Large intestine (tissue), 3 donors: ENCODE data around the gene DIAPH2. TPM values are rescaled to one million over a fixed set of nuclear protein-coding genes. Genes with fewer than 3 reads are reported as not detected.

ENCODE experiments used
- DNase-seq, 2 donors: peaks; one replicate each; pipeline versions ENCODE4 v3.0.0 to v3.0.0-alpha.2; 2013
- H3K27ac ChIP-seq: one replicate; pipeline ENCODE4 v1.5.1; 2013; ENCODE audit warnings: low read length
- H3K27me3 ChIP-seq: 2 replicates; pipeline ENCODE4 v1.6.1; 2013; ENCODE audit warnings: low read length; ENCODE audit not compliant: control insufficient read depth, insufficient read depth
- H3K36me3 ChIP-seq: 2 replicates; pipeline ENCODE4 v1.6.1; 2013; ENCODE audit warnings: low read length; ENCODE audit not compliant: control insufficient read depth, insufficient read depth
- H3K4me1 ChIP-seq: one replicate; pipeline ENCODE4 v1.6.1; 2013; ENCODE audit warnings: low read length; ENCODE audit not compliant: control insufficient read depth, insufficient read depth
- H3K4me3 ChIP-seq: one replicate; pipeline ENCODE4 v1.5.1; 2013; ENCODE audit warnings: low read length
- H3K9me3 ChIP-seq: one replicate; pipeline ENCODE4 v1.6.1; 2013; ENCODE audit warnings: mild to moderate bottlenecking, low read depth, low read length, moderate library complexity; ENCODE audit not compliant: control insufficient read depth
- WGBS: methylation state at CpG from one replicate; pipeline ENCODE4 v1.1.5; 2013; ENCODE audit warnings: low lambda C conversion rate; ENCODE audit not compliant: insufficient coverage; 5-methylcytosine and 5-hydroxymethylcytosine counted together
- polyA plus RNA-seq: library from polyadenylated mRNA; unstranded; fragments of 120-200 nt; gene quantifications from one replicate; pipeline ENCODE4 v1.2.1, GENCODE V29; 2013

The DIAPH2 gene
- polyA plus RNA-seq, 1 donor = 10.3 TPM

DNA sequence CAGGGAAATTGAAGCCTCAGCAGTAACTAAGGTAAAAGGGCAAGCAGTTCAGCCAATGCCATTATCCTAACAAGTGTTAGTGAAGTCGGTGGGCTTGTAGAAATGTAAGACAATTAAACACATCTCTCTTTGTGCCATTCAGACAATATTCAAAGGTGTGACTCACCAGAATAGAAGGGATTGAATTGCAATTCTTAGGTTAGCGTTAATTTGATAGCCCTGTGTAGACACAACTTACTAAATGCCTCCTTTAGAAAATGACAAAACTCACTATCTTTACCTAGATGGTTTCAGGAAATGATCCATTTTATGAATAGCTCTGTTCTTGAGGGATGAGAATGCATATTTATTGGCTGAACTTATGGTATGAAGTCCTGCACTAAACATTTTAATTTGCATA, 234.2 kb downstream of the DIAPH2 start:
- DNase-seq = no peak
- H3K36me3 ChIP-seq = no peaks in the 10 kb centered on the region
- no CpG with 5 or more reads among the region's 2 CpGs for WGBS
- no peak overlapping the region for H3K27ac ChIP-seq
- H3K4me1 ChIP-seq = no peaks in the 10 kb centered on the region
- no peaks in the 10 kb centered on the region for H3K9me3 ChIP-seq
- H3K27me3 ChIP-seq = no peaks in the 10 kb centered on the region
- no peak overlapping the region for H3K4me3 ChIP-seq

GRCh38 chrX:96919672-96920071, 235.0 kb downstream of the DIAPH2 start:
- Histone ChIP-seq H3K27me3 (no peaks in the 10 kb centered on the region), H3K9me3 (no peaks in the 10 kb centered on the region), H3K4me3 (no peak overlapping the region), H3K27ac (no peak overlapping the region), H3K4me1 (no peaks in the 10 kb centered on the region), H3K36me3 (no peaks in the 10 kb centered on the region)
- WGBS = no CpG with 5 or more reads among the region's 4 CpGs
- no peak for DNase-seq

DNA sequence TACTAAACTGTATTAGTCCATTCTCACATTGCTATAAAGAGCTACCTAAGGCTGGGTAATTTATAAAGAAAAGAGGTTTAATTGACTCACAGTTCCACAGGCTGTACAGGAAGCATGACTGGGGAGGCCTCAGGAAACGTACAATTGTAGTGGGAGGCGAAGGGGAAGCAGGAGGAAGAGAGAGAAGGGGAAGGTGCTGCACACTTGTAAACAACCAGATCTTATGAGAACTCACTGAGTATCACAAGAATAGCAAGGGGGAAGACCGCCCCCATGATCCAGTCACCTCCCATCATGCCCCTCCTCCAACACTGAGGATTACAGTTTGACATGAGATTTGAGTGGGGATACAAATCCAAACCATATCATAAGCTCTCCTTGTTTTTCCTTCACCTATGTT, 239.9 kb downstream of the DIAPH2 start:
- DNase-seq = no peak
- Histone ChIP-seq H3K27ac (peak overlapping the region; percentile 51), H3K9me3 (no peaks in the 10 kb centered on the region), H3K27me3 (no peaks in the 10 kb centered on the region), H3K36me3 (no peaks in the 10 kb centered on the region), H3K4me1 (no peaks in the 10 kb centered on the region), H3K4me3 (no peak overlapping the region)
- 100% methylated on average over 2 of the region's 3 CpGs for WGBS

DNA sequence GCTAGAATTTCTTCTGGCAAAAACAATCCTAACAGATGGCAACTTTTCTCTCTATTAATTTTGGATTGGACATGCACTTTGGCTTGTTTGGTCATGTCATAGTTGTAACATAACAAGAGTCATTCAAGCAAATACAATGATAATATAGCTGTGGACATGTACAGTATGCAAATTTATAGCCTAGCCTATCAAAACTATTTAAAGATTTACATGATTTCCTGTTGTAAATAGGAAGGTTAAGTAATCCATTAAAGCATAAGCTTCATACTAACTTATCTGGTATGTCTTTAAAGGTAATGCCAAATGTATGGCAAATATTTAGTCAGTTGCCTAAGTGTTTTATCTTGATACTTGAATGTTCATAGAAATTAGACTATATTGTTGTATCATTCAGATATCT, 244.4 kb downstream of the DIAPH2 start:
- no peak overlapping the region for H3K4me3 ChIP-seq
- H3K36me3 ChIP-seq = no peaks in the 10 kb centered on the region
- H3K9me3 ChIP-seq = no peaks in the 10 kb centered on the region
- no peak overlapping the region for H3K27ac ChIP-seq
- no peak for DNase-seq
- no peaks in the 10 kb centered on the region for H3K27me3 ChIP-seq
- H3K4me1 ChIP-seq = no peaks in the 10 kb centered on the region

- no peak for DNase-seq
- no peaks in the 10 kb centered on the region for H3K27me3 ChIP-seq
- H3K9me3 ChIP-seq = no peaks in the 10 kb centered on the region
- H3K4me1 ChIP-seq = no peaks in the 10 kb centered on the region
- no peak overlapping the region for H3K4me3 ChIP-seq
- no CpG with 5 or more reads among the region's 4 CpGs for WGBS
- H3K27ac ChIP-seq = no peak overlapping the region
- H3K36me3 ChIP-seq = peaks cover 4% of the 10 kb centered on the region
Observed at GRCh38 chrX:96957718-96958117, 273.1 kb downstream of the DIAPH2 start.

- Histone ChIP-seq H3K27me3 (no peaks in the 10 kb centered on the region), H3K27ac (no peak overlapping the region), H3K9me3 (no peaks in the 10 kb centered on the region), H3K36me3 (no peaks in the 10 kb centered on the region), H3K4me3 (no peak overlapping the region), H3K4me1 (no peaks in the 10 kb centered on the region)
- WGBS = no CpG with 5 or more reads among the region's 4 CpGs
- no peak for DNase-seq
Observed at GRCh38 chrX:96971812-96972211, 287.2 kb downstream of the DIAPH2 start.

- Histone ChIP-seq H3K4me3 (peak overlapping the region; percentile 23), H3K9me3 (no peaks in the 10 kb centered on the region), H3K27ac (peak overlapping the region; percentile 35), H3K4me1 (peaks cover 5% of the 10 kb centered on the region), H3K36me3 (no peaks in the 10 kb centered on the region), H3K27me3 (no peaks in the 10 kb centered on the region)
- WGBS = no CpG with 5 or more reads among the region's 1 CpG
- peak; percentile 23 to 71 for DNase-seq
Observed at GRCh38 chrX:96978906-96979305, 294.3 kb downstream of the DIAPH2 start.

- no peak overlapping the region for H3K4me3 ChIP-seq
- no peaks in the 10 kb centered on the region for H3K36me3 ChIP-seq
- H3K27ac ChIP-seq = peak overlapping the region; percentile 35
- peaks cover 8% of the 10 kb centered on the region for H3K4me1 ChIP-seq
- H3K9me3 ChIP-seq = no peaks in the 10 kb centered on the region
- no peaks in the 10 kb centered on the region for H3K27me3 ChIP-seq
- WGBS = no CpG with 5 or more reads among the region's 5 CpGs
- DNase-seq = peak in 1 of 2 donors; percentile 3
Observed at GRCh38 chrX:96979766-96980165, 295.1 kb downstream of the DIAPH2 start.

DNA sequence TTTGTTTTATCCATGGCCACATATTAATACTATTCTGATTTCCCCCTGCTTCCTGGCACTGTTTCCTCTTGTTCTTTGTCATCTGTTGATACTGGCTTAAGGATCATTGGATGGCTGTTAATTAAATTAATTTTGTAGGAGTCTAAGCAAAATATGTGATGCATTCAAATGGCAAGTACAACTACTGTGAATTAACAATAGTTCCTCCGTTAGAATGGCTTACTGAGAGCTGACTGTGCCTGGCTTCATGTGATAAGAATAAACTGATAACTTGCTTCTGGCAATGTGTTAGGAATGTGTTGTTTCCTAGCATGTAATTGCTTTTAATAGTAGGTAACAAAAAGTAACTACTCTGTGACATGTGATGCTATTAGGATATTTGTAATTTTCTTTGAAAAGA, 297.5 kb downstream of the DIAPH2 start:
- no peak overlapping the region for H3K4me3 ChIP-seq
- no peaks in the 10 kb centered on the region for H3K9me3 ChIP-seq
- H3K36me3 ChIP-seq = no peaks in the 10 kb centered on the region
- no peaks in the 10 kb centered on the region for H3K27me3 ChIP-seq
- WGBS = no CpG with 5 or more reads among the region's 1 CpG
- DNase-seq = peak in 1 of 2 donors; percentile 4
- no peak overlapping the region for H3K27ac ChIP-seq
- peaks cover 17% of the 10 kb centered on the region for H3K4me1 ChIP-seq

GRCh38 chrX:96984538-96984937, 299.9 kb downstream of the DIAPH2 start:
- no CpG with 5 or more reads among the region's 3 CpGs for WGBS
- Histone ChIP-seq H3K9me3 (no peaks in the 10 kb centered on the region), H3K27ac (peak overlapping the region; percentile 52), H3K4me3 (no peak overlapping the region), H3K4me1 (peaks cover 16% of the 10 kb centered on the region), H3K27me3 (no peaks in the 10 kb centered on the region), H3K36me3 (no peaks in the 10 kb centered on the region)
- DNase-seq = peak in 1 of 2 donors; percentile 13

GRCh38 chrX:96985046-96985445, 300.4 kb downstream of the DIAPH2 start:
- Histone ChIP-seq H3K27me3 (no peaks in the 10 kb centered on the region), H3K4me3 (no peak overlapping the region), H3K36me3 (no peaks in the 10 kb centered on the region), H3K4me1 (peaks cover 13% of the 10 kb centered on the region), H3K27ac (peak overlapping the region; percentile 52), H3K9me3 (no peaks in the 10 kb centered on the region)
- WGBS = no CpG with 5 or more reads among the region's 2 CpGs
- peak in 1 of 2 donors; percentile 5 for DNase-seq
